ENCODE results near the gene HOPX.

- TF ChIP-seq GATA3 (IDR thresholded peaks at IDR 0.05; ENCODE audit: low read depth, low read length) (no peak), GATA2 (IDR thresholded peaks at IDR 0.05; ENCODE audit: low read depth, low read length) (no peak)
These were observed 18.2 kb downstream of the HOPX start for GRCh38 chr4:56662782-56663468.

Measured in SH-SY5Y (cell line).